Mucosa of descending colon (tissue), 3 donors: Measurements from ENCODE around the gene MAGEA10. TPM values are rescaled to one million over a fixed set of nuclear protein-coding genes. Genes with fewer than 3 reads are reported as not detected.
"Not testable (repeated sequence)": the region's sequence is repeated elsewhere in the genome, so short reads cannot be mapped to it uniquely, and the experiment has no call there.

Experiments
- ATAC-seq: fragments of 200-7000 bp; cut with Tn5 transposase; one replicate; pipeline ENCODE4 v1.9.1; 2020; ENCODE audit warnings: mild to moderate bottlenecking, moderate library complexity
- DNase-seq, 3 donors: peaks; one replicate each; pipeline ENCODE4 v3.0.0-alpha.2; 2020
- H3K36me3 ChIP-seq: fragments of 200-600 bp; one replicate; pipeline ENCODE4 v1.8.0; 2021; ENCODE audit warnings: low read depth, mild to moderate bottlenecking
- H3K4me1 ChIP-seq: fragments of 200-600 bp; one replicate; pipeline ENCODE4 v1.8.0; 2021; ENCODE audit warnings: low read depth, mild to moderate bottlenecking
- H3K4me3 ChIP-seq: fragments of 200-600 bp; one replicate; pipeline ENCODE4 v1.8.0; 2021; ENCODE audit warnings: mild to moderate bottlenecking
- H3K9me3 ChIP-seq: fragments of 200-600 bp; one replicate; pipeline ENCODE4 v1.8.0; 2021; ENCODE audit warnings: mild to moderate bottlenecking
- intact Hi-C, 2 donors: fragments of 100-400 bp; cut with DNase I in 1 of 2; cut with micrococcal nuclease in 1 of 2; formaldehyde crosslinking; loops; one replicate each; pipeline versions ENCODE4 v1.11.0 to v1.11.1; 2022; cut with DNase I, micrococcal nuclease
- long read RNA-seq, 2 donors: library from polyadenylated mRNA; unstranded; transcript quantifications; one replicate each; pipeline ENCODE4 v2.0.0, GENCODE V29; 2019 to 2021
- total RNA-seq, 3 donors: library from RNA; stranded (reverse); fragmentation: NEBNext Ultra II Directional in 2 of 3; extraction: Animal tissue kit (Norgen Biotek cat#: 25700) in 2 of 3; gene quantifications; one replicate each; pipeline versions ENCODE4 v1.2.1 to v1.2.4, GENCODE V29; 2021 to 2023
- TF ChIP-seq, protein P1 (sequence below): fragments of 200-600 bp; IDR thresholded peaks from one replicate; pipeline ENCODE4 v1.8.0; 2022; ENCODE audit warnings: antibody characterized with exemption, mild to moderate bottlenecking
- donor health status: DM: no; HTN: no; CAD: no; lungs with moderate emphysema.
- donor health status: DM: no; HTN: no; CAD: no.
- donor health status: DM: no; HTN: yes; CAD: no.

Gene MAGEA10
- not detected for total RNA-seq
- long read RNA-seq, donor 1: 0 reads
- long read RNA-seq, donor 2: 0 reads

DNA sequence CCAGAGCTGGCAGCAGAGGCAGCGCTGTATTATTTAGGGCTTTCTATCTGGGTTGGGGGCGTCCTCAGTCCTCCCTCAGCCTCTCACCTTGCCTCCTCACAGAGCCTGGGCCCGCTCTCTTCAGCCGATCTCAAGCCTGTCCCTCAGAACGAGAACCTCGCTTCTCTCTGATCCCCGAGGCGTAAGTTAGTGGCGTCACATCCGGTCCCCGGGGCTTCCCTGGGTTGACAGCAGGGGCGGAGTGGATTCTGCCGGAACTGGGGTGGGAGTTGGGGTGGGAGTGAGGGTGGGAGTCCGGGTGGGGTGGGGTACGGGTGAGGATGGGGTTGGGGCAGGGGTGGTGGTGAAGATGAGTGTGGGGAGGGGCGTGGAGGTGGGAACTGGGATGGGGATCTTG lies at the start of gene MAGEA10:
Gene MAGEA10 (minus strand): TSS at position 190 of the 397 bp plus-strand sequence. CDS start 2,957 bp downstream, outside the sequence.
- no peaks in the 10 kb centered on the region for H3K4me1 ChIP-seq
- TF ChIP-seq, protein P1, sequence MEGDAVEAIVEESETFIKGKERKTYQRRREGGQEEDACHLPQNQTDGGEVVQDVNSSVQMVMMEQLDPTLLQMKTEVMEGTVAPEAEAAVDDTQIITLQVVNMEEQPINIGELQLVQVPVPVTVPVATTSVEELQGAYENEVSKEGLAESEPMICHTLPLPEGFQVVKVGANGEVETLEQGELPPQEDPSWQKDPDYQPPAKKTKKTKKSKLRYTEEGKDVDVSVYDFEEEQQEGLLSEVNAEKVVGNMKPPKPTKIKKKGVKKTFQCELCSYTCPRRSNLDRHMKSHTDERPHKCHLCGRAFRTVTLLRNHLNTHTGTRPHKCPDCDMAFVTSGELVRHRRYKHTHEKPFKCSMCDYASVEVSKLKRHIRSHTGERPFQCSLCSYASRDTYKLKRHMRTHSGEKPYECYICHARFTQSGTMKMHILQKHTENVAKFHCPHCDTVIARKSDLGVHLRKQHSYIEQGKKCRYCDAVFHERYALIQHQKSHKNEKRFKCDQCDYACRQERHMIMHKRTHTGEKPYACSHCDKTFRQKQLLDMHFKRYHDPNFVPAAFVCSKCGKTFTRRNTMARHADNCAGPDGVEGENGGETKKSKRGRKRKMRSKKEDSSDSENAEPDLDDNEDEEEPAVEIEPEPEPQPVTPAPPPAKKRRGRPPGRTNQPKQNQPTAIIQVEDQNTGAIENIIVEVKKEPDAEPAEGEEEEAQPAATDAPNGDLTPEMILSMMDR: no peak
- ATAC-seq (no peak), DNase-seq (peak in 1 of 3 donors; percentile 43)
- H3K9me3 ChIP-seq: no peaks in the 10 kb centered on the region
- no peak within 1 kb of the TSS for H3K4me3 ChIP-seq
- intact Hi-C loops: no loop called here
- no peaks in the 10 kb centered on the region for H3K36me3 ChIP-seq

DNA sequence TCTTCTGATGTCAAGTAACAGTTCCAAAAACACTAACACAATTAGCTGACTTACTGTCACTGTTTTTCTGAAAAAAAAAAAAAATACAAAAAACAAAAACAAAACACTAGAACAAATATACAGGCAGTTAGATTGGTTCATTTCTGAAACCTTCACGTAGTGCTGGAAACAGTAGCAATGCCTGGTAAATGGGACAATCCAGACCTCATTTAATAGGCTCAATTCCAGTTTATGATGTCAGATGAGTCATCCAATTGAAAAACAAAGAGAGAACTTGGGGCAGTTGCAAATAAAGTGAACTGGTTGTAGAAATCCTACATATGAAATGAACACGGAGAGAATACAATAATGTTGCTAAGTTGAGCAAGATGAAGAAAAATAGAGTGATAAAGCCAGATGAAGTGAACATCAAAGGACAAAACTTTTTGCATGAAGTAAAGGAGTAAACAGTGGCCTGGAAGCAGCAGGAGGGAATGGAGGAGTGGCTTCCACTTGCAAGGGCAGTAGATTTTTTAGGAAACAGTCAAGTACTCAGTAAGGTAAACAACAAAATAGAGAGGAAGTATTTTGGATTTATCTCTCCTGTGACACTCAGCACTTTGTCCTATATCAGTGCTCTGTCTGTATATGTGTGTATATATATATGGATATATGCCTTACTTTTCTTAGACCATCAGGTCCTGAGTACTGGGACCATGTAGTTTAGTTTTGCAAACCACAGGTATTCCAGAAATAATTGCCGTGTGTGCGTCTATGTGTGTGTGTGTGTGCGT lies 39.3 kb upstream of the MAGEA10 start:
- Histone ChIP-seq H3K4me3 (no peak overlapping the region), H3K36me3 (no peaks in the 10 kb centered on the region), H3K4me1 (no peaks in the 10 kb centered on the region), H3K9me3 (no peaks in the 10 kb centered on the region)
- TF ChIP-seq, protein P1: no peak
- DNase-seq (no peak), ATAC-seq (no peak)
- intact Hi-C loops: no loop called here

DNA sequence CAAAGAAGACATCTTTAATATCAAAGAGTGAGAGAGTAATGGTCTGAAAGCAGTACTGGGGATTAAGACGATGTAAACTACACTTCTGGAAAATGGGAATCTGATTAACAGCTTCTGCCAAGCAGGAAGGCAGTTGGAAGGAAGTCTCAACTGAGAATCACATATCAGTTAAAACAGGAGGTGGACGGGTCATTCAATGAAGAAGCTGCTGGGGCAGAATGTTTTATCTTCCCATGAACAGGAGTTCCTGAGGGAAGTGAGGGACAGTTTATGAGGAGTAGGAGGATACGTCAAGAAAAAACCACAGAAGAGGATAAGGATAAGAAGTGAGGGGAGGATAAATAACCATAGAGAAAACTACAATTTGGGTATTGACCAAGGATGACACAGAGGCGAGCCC lies 38.7 kb upstream of the MAGEA10 start:
- Histone ChIP-seq H3K4me1 (no peaks in the 10 kb centered on the region), H3K36me3 (no peaks in the 10 kb centered on the region), H3K4me3 (no peak overlapping the region), H3K9me3 (no peaks in the 10 kb centered on the region)
- ATAC-seq (no peak), DNase-seq (no peak)
- intact Hi-C loops: no loop called here
- TF ChIP-seq, protein P1: no peak

DNA sequence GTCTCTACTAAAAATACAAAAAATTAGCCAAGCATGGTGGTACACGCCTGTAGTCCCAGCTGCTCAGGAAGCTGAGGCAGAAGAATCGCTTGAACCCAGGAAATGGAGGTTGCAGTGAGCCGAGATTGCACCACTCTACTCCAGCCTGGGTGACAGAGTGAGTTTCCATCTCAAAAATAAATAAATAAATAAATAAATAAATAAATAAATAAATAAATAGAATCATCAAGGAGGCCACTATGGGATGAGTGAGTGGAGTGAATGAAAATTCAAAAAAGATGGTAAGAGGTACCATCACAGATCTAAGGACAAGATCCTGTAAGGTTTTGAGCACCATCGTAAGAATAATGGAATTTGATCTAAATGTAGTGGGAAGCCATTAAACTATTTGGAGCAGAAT lies 37.5 kb upstream of the MAGEA10 start:
- H3K4me1 ChIP-seq, intact Hi-C loops, H3K36me3 ChIP-seq, H3K4me3 ChIP-seq, H3K9me3 ChIP-seq, DNase-seq, ATAC-seq: not testable (repeated sequence)

DNA sequence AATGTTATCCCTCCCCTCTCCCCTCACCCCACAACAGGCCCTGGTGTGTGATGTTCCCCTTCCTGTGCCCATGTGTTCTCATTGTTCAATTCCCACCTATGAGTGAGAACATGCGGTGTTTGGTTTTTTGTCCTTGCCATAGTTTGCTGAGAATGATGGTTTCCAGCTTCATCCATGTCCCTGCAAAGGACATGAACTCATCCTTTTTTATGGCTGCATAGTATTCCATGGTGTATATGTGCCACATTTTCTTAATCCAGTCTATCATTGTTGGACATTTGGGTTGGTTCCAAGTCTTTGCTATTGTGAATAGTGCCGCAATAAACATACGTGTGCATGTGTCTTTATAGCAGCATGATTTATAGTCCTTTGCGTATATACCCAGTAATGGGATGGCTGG lies 35.5 kb upstream of the MAGEA10 start:
- ATAC-seq, H3K4me3 ChIP-seq, intact Hi-C loops: not testable (repeated sequence)

DNA sequence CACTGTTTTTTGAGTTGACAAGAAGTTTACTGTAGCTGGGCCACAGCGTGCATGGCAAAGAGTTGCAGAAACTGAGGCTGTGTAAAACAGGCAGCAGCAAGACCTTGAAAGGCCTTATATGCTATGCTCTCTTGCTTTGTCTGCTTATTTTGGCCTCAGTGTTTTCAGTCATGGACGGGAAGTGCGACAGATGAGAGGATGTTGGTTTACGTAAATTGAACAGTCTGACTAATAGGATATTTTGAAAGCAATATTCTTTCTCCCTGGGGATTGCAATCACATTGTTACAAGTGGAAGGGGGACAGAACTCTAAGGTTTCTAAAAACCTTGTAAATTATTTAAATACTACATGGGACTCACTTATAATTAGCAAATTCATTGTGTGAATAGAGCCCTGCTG lies 32.2 kb upstream of the MAGEA10 start:
- H3K4me3 ChIP-seq: no peak overlapping the region
- no peak for ATAC-seq
- no peaks in the 10 kb centered on the region for H3K4me1 ChIP-seq
- intact Hi-C loops: no loop called here
- H3K36me3 ChIP-seq: no peaks in the 10 kb centered on the region
- no peak for DNase-seq
- no peaks in the 10 kb centered on the region for H3K9me3 ChIP-seq
- TF ChIP-seq, protein P1: no peak

More for the DNA sequence above, 35.5 kb upstream of the MAGEA10 start:
- H3K36me3 ChIP-seq, H3K9me3 ChIP-seq, H3K4me1 ChIP-seq, DNase-seq: not testable (repeated sequence)
